HG02884 (cell line): Measurements from ENCODE around the gene PCDH18.
"Not testable (repeated sequence)": the region's sequence is repeated elsewhere in the genome, so short reads cannot be mapped to it uniquely, and the experiment has no call there.

Experiments
- ATAC-seq: cut with Tn5 transposase; IDR thresholded peaks from one replicate; pipeline ENCODE4 v1.9.1; 2021; ENCODE audit warnings: mild to moderate bottlenecking, moderate library complexity; ENCODE audit not compliant: unreplicated experiment

The PCDH18 gene

GRCh38 chr4:137530176-137530575, 2.1 kb downstream of the PCDH18 start:
- ATAC-seq = no peak

DNA sequence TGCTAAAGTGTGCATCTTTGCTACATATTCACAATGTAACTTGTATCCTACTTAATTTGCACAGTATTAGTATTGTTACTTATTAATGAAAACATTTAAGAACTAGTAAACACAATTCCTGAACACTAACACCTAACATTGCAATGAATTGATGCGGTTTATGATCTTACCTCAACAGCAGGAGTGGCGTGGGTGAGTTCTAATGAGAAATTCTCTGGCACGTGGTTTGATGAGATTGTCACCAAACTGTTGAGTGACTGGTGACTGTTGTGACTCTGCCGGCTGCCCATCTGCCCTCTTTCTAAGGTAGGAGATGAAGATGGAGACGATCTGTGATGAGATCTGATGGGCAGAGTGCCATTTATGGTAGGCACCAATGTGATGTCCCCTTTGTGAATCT, 2.9 kb downstream of the PCDH18 start:
- ATAC-seq = no peak

DNA sequence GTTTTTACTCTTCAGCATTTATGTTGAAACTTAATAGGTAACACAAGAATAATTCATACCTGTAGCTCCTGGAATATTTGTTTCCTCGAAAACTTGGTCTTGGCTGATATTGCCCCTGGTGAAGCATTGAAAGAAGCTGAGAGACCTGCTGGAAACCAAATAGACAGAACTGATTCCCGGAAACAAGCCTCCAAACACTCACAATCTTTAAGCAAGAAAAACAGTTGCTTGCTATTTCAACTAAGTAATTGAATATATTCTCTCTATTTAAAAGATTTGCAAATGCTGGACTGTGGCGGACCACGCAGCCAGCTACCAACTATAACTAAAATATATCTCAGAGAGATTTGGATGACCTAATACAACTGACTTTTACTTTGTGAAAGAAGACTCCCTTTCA, 3.6 kb downstream of the PCDH18 start:
- no peak for ATAC-seq

GRCh38 chr4:137526681-137527080, 5.6 kb downstream of the PCDH18 start:
- no peak for ATAC-seq

- ATAC-seq = no peak
Measured at GRCh38 chr4:137524725-137525369, 7.4 kb downstream of the PCDH18 start.

GRCh38 chr4:137523329-137523728, 9.0 kb downstream of the PCDH18 start:
- no peak for ATAC-seq

DNA sequence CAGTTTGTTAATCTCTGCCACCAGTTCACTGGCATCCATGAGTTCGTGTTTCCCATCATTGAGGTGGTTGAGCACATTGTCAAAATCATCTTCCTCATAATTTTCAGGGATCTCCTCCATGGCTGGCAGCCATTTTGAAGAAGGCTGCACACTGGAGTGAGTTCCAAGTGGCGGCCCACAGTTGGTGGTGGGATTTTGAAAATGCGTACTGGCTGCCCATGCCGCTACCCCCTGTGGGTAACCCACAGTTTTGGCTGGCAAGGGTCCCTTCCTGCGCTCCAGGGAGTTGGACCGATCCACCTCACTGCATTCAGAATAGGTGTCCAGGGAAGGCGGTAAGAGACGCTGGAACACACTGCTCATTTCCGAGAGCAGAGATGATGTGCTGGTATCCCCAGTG, 11.2 kb downstream of the PCDH18 start:
- no peak for ATAC-seq

GRCh38 chr4:137519406-137519805, 12.9 kb downstream of the PCDH18 start:
- no peak for ATAC-seq

DNA sequence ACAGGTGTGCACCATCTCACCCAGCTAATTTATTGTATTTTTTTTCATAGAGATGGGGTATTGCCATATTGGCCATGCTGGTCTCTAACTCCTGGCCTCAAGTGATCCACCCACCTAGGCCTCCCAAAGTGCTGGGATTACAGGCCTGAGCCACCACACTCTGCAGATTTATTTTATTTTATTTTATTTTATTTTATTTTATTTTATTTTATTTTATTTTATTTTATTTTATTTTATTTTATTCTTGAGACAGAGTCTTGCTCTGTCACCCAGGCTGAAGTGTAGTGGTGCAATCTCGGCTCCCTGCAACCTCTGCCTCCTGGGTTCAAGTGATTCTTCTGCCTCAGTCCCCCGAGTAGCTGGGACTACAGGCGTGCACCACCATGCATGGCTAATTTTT, 15.0 kb downstream of the PCDH18 start:
- not testable (repeated sequence) for ATAC-seq

GRCh38 chr4:137514406-137515111, 17.7 kb downstream of the PCDH18 start:
- no peak for ATAC-seq

- no peak for ATAC-seq
Measured at GRCh38 chr4:137510557-137511265, 21.6 kb downstream of the PCDH18 start.

DNA sequence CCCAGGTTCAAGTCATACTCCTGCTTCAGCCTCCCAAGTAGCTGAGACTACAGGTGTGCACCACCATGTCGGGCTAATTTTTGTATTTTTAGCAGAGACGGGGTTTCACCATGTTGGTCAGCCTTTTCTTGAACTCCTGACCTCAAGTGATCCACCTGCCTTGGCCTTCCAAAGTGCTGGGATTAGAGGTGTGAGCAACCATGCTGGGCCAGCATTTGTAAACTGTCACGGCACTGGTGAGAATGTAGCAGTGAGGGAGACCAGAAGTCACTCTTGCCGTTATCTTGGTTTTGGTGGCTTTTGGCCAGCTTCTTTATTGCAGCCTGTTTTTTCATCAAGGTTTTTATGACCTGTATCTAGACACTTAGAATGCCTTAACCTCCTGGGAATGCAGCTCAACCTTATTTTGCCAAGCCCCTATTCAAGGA, 22.4 kb downstream of the PCDH18 start:
- ATAC-seq = no peak

DNA sequence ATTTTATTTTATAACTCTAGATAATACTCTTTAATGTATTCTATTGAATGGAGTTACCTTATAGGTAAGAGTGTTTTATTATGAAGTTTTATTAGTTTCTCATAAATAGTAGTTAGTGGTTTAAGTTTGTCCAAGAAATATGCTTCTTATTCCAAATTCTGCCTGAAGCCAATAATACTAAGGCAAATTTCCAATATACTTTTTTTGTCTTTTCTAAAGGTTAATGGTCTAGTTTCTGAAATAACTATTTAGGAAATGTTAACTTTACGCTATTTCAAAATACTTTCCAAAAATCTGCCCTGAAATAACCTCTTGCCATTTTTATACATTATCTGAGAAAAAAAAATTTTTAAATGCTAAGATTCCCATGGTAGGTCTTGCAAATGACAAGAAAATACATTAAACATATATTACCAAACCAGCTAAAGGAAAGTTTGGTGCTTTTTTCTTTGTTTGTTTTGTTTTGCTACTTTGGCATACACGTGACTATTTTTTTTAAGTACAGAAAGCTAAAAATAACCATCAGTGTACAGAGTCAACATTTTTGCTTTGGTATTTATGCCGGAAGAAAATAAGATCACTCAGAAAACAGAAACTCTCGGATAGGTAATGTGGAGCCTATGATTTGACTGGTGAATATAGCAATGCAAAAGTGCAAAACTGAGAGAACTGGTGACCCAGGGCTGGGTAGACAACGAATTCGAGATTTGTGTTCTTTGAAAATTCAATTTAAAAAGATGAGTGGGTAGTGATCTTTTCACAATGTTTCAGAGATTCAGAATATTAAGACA, 29.8 kb downstream of the PCDH18 start:
- no peak for ATAC-seq

DNA sequence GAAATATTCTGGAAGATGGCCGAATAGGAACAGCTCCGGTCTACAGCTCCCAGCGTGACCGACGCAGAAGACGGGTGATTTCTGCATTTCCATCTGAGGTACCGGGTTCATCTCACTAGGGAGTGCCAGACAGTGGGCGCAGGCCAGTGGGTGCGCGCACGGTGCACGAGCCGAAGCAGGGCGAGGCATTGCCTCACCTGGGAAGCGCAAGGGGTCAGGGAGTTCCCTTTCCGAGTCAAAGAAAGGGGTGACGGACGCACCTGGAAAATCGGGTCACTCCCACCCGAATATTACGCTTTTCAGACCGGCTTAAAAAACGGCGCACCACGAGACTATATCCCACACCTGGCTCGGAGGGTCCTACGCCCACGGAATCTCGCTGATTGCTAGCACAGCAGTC, 36.0 kb downstream of the PCDH18 start:
- not testable (repeated sequence) for ATAC-seq

- ATAC-seq = no peak
Measured at GRCh38 chr4:137495578-137495977, 36.7 kb downstream of the PCDH18 start.

- ATAC-seq = not testable (repeated sequence)
Measured at GRCh38 chr4:137483313-137483959, 48.9 kb downstream of the PCDH18 start.

GRCh38 chr4:137479657-137480056, 52.6 kb downstream of the PCDH18 start:
- not testable (repeated sequence) for ATAC-seq

- no peak for ATAC-seq
Measured at GRCh38 chr4:137476345-137476744, 55.9 kb downstream of the PCDH18 start.

- no peak for ATAC-seq
Measured at GRCh38 chr4:137474711-137475301, 57.5 kb downstream of the PCDH18 start.

- no peak for ATAC-seq
Measured at GRCh38 chr4:137471895-137472294, 60.4 kb downstream of the PCDH18 start.
